Right kidney (tissue), 9 donors: ENCODE results near the gene ZNF33A.
A peak's percentile ranks its signal among the peaks of the same experiment; 100 is the strongest.
"Not testable (repeated sequence)": the region's sequence is repeated elsewhere in the genome, so short reads cannot be mapped to it uniquely, and the experiment has no call there.

ENCODE experiments used
- DNase-seq: peaks from one replicate; pipeline ENCODE4 v3.0.0-alpha.2; 2016
- long read RNA-seq, 8 donors: transcript quantifications; one replicate each; lab custom pipeline, GENCODE V29; 2026

ZNF33A gene
- long read RNA-seq, donor 1, full-length matches to known transcripts, result 9 of 9 reads
- long read RNA-seq, donor 1, partial matches to known transcripts, result 0 of 9 reads
- long read RNA-seq, donor 1, other reads (novel, unspliced or antisense), result 0 of 9 reads
- long read RNA-seq, donor 2, transcript ZNF33A-203 (5 exons, 3,994 nt), result major isoform, 5 of 6 reads
- long read RNA-seq, donor 2, partial matches to known transcripts, result 0 of 6 reads
- long read RNA-seq, donor 2, other reads (novel, unspliced or antisense), result 0 of 6 reads
- long read RNA-seq, donor 3, full-length matches to known transcripts, result 5 of 5 reads
- long read RNA-seq, donor 3, partial matches to known transcripts, result 0 of 5 reads
- long read RNA-seq, donor 3, other reads (novel, unspliced or antisense), result 0 of 5 reads
- long read RNA-seq, donor 4, full-length matches to known transcripts, result 21 of 21 reads
- long read RNA-seq, donor 4, partial matches to known transcripts, result 0 of 21 reads
- long read RNA-seq, donor 4, other reads (novel, unspliced or antisense), result 0 of 21 reads
- long read RNA-seq, donor 5, full-length matches to known transcripts, result 11 of 11 reads
- long read RNA-seq, donor 5, partial matches to known transcripts, result 0 of 11 reads
- long read RNA-seq, donor 5, other reads (novel, unspliced or antisense), result 0 of 11 reads
- long read RNA-seq, donor 6, full-length matches to known transcripts, result 10 of 10 reads
- long read RNA-seq, donor 6, partial matches to known transcripts, result 0 of 10 reads
- long read RNA-seq, donor 6, other reads (novel, unspliced or antisense), result 0 of 10 reads
- long read RNA-seq, donor 7, full-length matches to known transcripts, result 15 of 15 reads
- long read RNA-seq, donor 7, partial matches to known transcripts, result 0 of 15 reads
- long read RNA-seq, donor 7, other reads (novel, unspliced or antisense), result 0 of 15 reads
- long read RNA-seq, donor 8, full-length matches to known transcripts, result 15 of 15 reads
- long read RNA-seq, donor 8, partial matches to known transcripts, result 0 of 15 reads
- long read RNA-seq, donor 8, other reads (novel, unspliced or antisense), result 0 of 15 reads

DNA sequence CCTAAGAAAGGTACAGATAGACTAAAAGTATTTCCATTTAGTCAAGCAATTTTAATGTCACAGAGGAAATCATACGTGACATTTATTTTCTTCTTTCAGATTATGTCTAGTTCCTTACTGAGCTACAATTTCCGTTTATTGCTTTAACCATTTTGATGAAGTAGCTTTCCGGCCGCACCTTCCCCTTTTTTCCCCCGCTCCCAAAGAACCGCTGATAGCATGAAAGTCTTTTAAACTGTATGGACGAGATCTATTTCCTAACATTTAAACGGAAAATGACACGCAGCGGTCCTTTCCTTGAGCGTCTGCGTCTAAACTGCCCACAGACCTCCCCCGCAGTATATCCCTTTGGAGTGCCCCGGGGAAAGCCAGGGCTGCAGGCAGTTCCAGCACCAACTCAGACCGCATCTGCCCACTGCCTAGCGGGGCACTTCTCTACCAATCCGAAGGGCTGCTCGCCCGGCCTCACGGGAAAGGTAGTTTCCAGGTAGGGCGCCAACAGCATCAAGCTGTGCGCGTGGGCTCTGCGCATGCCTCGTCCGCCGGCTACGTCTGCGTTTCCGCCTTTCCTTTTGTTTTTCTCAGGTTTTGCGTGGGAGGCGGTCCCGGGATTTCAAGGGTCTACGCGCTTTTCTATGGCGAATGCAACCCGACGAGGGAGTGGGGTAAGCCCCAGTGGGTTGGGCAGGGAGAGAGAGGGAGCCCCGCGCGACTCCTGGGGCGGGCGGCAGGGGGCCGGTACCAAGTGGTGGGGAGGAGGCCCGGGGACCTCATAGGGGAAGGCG, at the start of gene ZNF33A:
Gene ZNF33A (plus strand): TSS at position 557 of the 785 bp plus-strand sequence. CDS start 1,667 bp downstream, outside the sequence.
- peak; percentile 87 for DNase-seq

DNA sequence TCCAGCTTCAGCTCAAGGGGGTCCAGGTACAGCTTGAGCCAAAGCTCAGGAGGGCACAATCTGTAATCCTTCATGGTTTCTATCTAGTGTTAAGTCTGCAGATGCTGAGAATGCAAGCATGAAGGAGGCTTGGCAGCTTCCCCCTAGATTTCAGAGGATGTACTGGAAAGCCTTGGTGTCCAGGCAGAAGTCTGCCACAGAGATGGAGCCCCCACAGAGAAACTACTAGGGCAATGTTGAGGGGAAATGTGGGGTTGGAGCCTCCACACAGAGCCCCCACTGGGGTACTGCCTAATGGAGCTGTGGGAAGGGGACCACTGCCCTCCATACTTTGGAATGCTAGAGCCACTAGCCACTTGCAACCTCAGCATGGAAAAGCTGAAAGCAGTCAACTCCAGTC, 45.5 kb upstream of the ZNF33A start:
- DNase-seq, result no peak

DNA sequence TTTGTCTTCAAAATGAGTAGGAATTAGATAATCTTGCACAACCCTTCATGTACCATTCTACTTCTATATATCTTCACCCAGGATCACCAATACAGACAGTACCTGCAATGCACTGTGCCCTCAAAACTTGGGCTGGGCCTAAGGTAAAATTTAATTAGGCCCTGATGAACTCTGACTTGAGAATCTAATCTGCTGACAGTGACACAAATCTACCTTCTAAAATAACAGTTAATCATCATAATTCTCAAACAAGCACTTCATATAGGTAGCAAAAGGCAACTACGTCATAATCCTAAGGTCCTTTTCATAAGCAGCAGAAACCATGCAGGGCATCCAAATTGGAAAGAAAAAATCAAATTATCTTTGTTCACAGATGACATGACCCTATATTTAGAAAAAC, 38.1 kb upstream of the ZNF33A start:
- DNase-seq, result no peak

DNA sequence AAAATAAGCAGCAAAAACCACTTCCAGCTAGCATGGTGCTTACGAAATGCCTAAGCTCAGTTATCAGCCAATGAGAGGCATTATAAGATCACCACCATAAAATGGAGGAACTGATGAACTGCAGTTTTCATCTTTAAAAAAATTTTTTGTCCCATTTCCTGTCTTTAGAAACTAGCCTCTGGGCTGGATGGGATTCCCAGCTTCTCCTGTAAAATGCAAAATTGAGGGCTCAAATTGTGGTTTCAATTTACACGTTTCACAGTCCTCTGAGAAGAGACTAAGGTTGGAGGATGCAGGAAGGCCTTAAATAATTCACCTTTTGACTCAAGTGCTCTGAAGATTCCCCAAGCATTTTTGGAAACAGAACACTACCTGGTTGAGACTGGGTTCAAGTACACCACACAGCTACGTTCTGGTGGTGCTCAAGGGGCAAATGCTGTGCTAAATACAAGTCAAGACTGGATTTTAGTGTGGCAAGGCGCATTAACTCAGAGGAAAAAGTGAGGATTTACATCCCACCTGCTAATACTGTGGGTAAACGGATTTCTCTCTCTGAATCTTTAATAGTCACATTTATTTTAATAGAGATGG, 35.0 kb upstream of the ZNF33A start:
- DNase-seq, result no peak

GRCh38 chr10:37976091-37976879, 34.2 kb upstream of the ZNF33A start, which contains the start of gene ZNF25:
Gene ZNF25 (minus strand): TSS chr10:37976647. CDS start chr10:37971722, 4,925 bp downstream.
- DNase-seq, result peak; percentile 99

DNA sequence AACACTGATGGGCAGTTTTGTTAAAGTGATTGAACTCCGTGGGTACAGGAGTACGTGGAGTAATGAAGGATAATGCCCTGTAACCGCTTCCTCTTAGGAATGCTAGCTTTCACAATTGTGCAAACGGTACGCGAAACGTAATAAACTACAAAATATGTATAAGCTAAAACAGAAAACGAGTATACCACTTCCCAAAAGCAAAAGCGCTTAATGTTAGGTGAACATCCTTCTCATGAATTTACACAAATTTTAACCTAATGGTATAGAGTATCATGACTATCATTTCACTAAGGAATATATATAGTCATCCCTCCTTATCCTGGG, 33.6 kb upstream of the ZNF33A start:
- DNase-seq, result no peak

GRCh38 chr10:37991655-37992054, 18.8 kb upstream of the ZNF33A start:
- no peak for DNase-seq

GRCh38 chr10:37992083-37992482, 18.4 kb upstream of the ZNF33A start:
- no peak for DNase-seq

- DNase-seq, result not testable (repeated sequence)
Observed at GRCh38 chr10:37998920-37999319, 11.6 kb upstream of the ZNF33A start.

- DNase-seq, result not testable (repeated sequence)
Observed at GRCh38 chr10:38000474-38000873, 10.0 kb upstream of the ZNF33A start.

DNA sequence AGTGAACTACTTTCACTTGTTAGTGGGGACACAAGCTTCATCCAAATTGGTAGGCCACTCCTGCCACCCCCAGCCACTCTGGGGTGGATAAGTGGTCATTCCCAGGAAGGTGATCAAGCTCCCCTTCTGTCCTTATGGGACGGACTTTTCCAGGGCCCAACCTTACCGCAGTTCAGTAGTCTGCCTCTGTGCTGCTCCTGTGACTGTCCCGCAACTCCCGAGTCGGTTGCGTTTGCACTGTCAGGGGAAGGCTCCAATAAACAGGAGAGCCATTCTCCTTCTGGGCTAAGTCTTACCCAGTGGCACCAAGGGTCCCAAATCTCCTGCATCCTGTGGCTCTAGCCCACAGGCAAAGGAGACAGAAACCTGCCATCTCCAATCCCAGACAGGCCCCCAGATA, 7.4 kb upstream of the ZNF33A start:
- no peak for DNase-seq

DNA sequence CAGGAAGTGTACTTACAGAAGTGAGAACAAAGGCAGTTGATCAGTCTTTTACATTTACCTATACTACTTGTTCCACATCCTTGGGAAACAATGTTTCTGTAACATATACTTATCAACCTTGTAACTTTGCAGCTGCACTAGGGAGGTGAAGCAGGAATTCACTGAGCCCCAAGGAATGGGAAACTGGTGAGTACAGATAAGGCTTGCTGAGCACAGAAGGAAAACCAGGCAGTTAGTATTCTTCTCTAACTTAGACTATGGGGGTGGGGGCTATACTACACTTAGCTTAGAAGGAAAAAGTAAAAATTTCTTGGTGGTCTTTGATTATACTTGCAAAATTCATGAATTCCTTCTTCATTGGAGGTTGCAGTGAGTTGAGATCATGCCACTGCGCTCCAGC, 6.9 kb upstream of the ZNF33A start:
- DNase-seq, result no peak

DNA sequence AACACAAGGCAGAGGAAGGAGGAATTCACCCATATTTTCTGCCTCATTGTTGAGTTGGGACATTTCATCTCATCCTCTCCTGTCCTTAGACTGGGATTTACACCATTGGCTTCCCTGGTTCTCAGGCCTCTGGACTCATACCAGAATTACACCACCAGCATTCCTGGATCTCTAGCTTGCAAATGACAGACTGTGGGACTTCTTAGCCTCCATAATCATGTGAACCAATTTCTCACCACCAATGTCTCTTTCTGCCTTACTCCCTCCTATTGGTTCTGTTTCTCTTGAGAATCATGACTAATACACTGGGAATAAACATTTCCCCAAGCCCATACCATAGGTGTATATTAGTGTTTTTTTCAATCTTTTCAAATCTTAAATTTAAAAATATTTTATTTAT, 2.9 kb upstream of the ZNF33A start:
- DNase-seq, result no peak

DNA sequence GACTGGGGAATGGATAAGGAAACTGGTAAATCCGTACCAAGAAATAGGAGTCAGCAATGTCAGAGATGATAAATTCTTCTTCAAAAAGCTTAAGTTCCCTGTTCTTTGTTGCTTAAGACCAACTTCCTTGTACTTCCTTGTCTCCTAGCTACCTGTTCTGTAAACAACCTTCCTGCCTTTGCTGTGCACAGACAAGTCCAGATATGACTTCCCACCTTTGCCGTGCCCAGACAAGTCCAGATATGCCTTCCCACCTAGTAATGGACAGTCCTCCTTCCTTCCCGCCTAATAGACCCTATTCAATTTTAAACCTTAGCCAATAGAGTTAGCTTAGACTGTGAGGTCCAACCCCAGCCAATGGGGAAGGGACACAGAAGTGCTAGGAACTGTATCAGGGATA, 2.5 kb upstream of the ZNF33A start:
- no peak for DNase-seq

DNA sequence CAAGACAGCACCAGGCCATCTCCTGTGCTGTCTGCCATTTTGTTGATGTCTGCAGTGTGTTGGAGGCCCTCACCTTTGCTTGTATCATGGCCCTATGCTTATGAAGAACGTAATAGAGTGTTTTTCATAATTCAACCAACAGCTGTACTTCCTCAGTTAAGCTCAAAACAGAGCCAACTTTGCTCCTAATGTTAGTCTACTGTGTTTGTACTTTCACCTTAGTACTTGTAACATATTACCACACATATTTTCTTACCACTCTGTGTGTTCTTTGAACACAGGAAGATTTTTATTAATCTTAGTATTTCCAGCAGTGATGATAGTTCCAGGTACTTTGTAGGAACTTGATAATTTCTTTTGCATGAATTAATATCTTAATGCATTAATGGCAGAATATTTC, 5.9 kb downstream of the ZNF33A start:
- no peak for DNase-seq

DNA sequence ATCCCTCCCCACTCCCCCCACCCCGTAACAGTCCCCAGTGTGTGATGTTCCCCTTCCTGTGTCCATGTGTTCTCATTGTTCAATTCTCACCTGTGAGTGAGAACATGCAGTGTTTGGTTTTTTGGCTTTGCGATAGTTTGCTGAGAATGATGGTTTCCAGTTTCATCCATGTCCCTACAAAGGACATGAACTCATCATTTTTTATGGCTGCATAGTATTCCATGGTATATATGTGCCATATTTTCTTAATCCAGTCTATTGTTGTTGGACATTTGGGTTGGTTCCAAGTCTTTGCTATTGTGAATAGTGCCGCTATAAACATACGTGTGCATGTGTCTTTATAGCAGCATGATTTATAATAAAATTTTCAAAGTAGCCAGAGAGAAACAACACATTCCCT, 8.6 kb downstream of the ZNF33A start:
- DNase-seq, result not testable (repeated sequence)

DNA sequence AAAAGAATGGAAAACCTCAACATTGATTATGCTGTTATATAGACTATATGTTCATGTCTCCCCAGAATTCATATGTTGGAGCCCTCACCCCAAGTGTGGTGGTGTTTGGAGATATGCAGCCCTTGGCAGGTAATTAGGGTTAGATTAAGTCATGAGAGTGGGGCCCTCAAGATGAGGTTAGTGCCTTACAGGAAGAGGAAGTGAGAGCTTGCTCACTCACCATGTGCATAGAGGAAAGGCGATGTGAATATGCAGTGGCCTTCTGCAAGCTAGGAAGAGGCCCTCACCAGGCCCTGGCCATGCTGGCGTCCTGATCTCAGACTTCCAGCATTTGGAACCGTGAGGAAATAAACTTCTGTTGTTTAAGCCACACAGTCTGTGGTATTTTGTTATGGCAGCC, 14.8 kb downstream of the ZNF33A start:
- no peak for DNase-seq

GRCh38 chr10:38027986-38028385, 17.5 kb downstream of the ZNF33A start:
- DNase-seq, result no peak

GRCh38 chr10:38032886-38033285, 22.4 kb downstream of the ZNF33A start:
- no peak for DNase-seq

GRCh38 chr10:38038107-38038931, 27.8 kb downstream of the ZNF33A start:
- no peak for DNase-seq
